Liver (tissue), 3 donors: ENCODE measurements around the gene FBN1.

Experiments
- CTCF ChIP-seq: fragments of 150-350 bp; IDR thresholded peaks from 2 replicates; pipeline ENCODE4 v1.5.1; 2017; ENCODE audit warnings: improper control_type of control experiment, low read depth, low read length; ENCODE audit not compliant: missing input control
- MAX ChIP-seq: IDR thresholded peaks from 2 replicates; pipeline ENCODE4 v1.6.1; 2016; ENCODE audit warnings: antibody characterized with exemption
- RAD21 ChIP-seq, 2 donors: IDR thresholded peaks; 2 replicates each; pipeline ENCODE4 v1.6.1; 2016; ENCODE audit warnings: antibody characterized with exemption in 2 of 2, mild to moderate bottlenecking in 2 of 2
- REST ChIP-seq: IDR thresholded peaks from 2 replicates; pipeline ENCODE4 v1.6.1; 2016; ENCODE audit warnings: antibody characterized with exemption, mild to moderate bottlenecking
- YY1 ChIP-seq: IDR thresholded peaks from 2 replicates; pipeline ENCODE4 v1.6.1; 2016; ENCODE audit warnings: antibody characterized with exemption, mild to moderate bottlenecking
- donor health status: healthy.
- donor health status: healthy.

- no peak for TF ChIP-seq CTCF
- TF ChIP-seq YY1, result no peak
- no peak for TF ChIP-seq MAX
- no peak for TF ChIP-seq RAD21 (IDR thresholded peaks at IDR 0.05)
- no peak for TF ChIP-seq REST
Measured at GRCh38 chr15:48522123-48522522, 123.4 kb downstream of the FBN1 start.
